A172 (cell line): ENCODE measurements around the gene C3orf38. TPM values are rescaled to one million over a fixed set of nuclear protein-coding genes. Genes with fewer than 3 reads are reported as not detected.
"Not testable (repeated sequence)": the region's sequence is repeated elsewhere in the genome, so short reads cannot be mapped to it uniquely, and the experiment has no call there.

Source experiments
- DNase-seq: peaks from one replicate; pipeline ENCODE4 v3.0.0-alpha.2; 2015; ENCODE audit warnings: low spot score
- total RNA-seq: library from RNA; depleted of rRNA; stranded (reverse); fragments of >200 nt; shearing (Covaris generic); gene quantifications from 2 replicates; pipeline ENCODE4 v1.2.3, GENCODE V29; 2014; rRNA removed

C3orf38 gene
- total RNA-seq, 1 experiment from 2014 or later: 41.1 TPM

GRCh38 chr3:88152841-88153240 is 3.1 kb downstream of the C3orf38 start:
- no peak for DNase-seq

GRCh38 chr3:88166419-88166971 is 16.7 kb downstream of the C3orf38 start:
- DNase-seq: no peak

- DNase-seq: no peak
Observed at GRCh38 chr3:88167173-88167572, 17.4 kb downstream of the C3orf38 start.

GRCh38 chr3:88167704-88168103 is 17.9 kb downstream of the C3orf38 start:
- no peak for DNase-seq

- no peak for DNase-seq
Observed at GRCh38 chr3:88168171-88168570, 18.4 kb downstream of the C3orf38 start.

GRCh38 chr3:88180398-88180999 is 30.7 kb downstream of the C3orf38 start:
- peak; percentile 63 for DNase-seq

GRCh38 chr3:88182165-88182918 is 32.6 kb downstream of the C3orf38 start:
- DNase-seq: not testable (repeated sequence)

- DNase-seq: peak; percentile 71
Observed at GRCh38 chr3:88188436-88188835, 38.7 kb downstream of the C3orf38 start.

- DNase-seq: peak; percentile 58
Observed at GRCh38 chr3:88189361-88189810, 39.6 kb downstream of the C3orf38 start.

- no peak for DNase-seq
Observed at GRCh38 chr3:88191872-88192409, 42.2 kb downstream of the C3orf38 start.

GRCh38 chr3:88192631-88193030 is 42.9 kb downstream of the C3orf38 start:
- no peak for DNase-seq

GRCh38 chr3:88195951-88196434 is 46.2 kb downstream of the C3orf38 start:
- peak; percentile 30 for DNase-seq

- DNase-seq: no peak
Observed at GRCh38 chr3:88198121-88198520, 48.4 kb downstream of the C3orf38 start.

- peak; percentile 66 for DNase-seq
Observed at GRCh38 chr3:88203642-88204055, 53.9 kb downstream of the C3orf38 start.

Other genes starting within 250 kb of the C3orf38 start
- gene CGGBP1, start 91.0 kb upstream of the C3orf38 start, total RNA-seq: 71.1 and 72.9 TPM in 2 replicates
- gene ZNF654, start 90.7 kb upstream of the C3orf38 start, total RNA-seq: 11.1 and 17.0 TPM in 2 replicates